GM12873 (cell line): ENCODE results near the gene KRT15.

Experiments
- TF ChIP-seq, protein P1 (sequence below): IDR thresholded peaks from 2 replicates; pipeline ENCODE4 v1.5.1; 2012; ENCODE audit warnings: low read depth, mild to moderate bottlenecking, moderate library complexity, low read length, control low read depth; ENCODE audit not compliant: insufficient read depth; ENCODE audit errors: missing control alignments

The KRT15 gene

GRCh38 chr17:41542357-41542756, 23.7 kb upstream of the KRT15 start:
- TF ChIP-seq, protein P1, sequence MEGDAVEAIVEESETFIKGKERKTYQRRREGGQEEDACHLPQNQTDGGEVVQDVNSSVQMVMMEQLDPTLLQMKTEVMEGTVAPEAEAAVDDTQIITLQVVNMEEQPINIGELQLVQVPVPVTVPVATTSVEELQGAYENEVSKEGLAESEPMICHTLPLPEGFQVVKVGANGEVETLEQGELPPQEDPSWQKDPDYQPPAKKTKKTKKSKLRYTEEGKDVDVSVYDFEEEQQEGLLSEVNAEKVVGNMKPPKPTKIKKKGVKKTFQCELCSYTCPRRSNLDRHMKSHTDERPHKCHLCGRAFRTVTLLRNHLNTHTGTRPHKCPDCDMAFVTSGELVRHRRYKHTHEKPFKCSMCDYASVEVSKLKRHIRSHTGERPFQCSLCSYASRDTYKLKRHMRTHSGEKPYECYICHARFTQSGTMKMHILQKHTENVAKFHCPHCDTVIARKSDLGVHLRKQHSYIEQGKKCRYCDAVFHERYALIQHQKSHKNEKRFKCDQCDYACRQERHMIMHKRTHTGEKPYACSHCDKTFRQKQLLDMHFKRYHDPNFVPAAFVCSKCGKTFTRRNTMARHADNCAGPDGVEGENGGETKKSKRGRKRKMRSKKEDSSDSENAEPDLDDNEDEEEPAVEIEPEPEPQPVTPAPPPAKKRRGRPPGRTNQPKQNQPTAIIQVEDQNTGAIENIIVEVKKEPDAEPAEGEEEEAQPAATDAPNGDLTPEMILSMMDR: no peak

DNA sequence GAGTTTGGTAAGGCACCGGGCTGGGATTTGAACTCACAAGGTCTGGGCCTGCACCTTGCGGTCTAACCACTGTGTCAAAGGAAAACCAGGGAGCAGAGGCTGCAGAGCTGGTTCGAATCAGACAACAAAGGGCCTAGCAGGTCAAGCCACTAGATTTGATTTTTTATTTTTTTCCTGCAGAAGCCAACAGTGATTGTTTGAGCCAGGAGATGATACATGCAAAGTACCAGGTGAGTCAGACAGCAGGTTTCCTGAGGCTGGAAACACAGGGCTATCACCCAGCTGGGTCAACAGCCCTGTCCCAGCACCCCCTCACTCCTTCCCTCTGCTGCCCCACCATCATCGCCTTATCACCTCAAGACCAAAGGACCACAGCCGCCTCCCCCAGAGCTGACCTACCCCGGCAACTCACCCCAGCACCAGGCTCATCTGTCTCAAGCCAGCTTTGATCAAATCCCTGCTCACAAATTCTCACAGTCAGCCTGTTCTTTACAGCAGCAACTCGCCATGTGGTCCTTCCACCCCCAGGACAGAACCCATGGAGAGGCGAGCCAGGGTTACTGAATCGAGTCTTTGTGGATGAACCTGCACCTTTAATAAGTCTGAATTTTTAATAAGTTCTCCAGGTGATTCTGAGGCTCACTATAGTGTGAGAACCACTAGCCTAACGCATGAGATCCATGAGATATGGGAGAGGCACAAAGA, 22.4 kb upstream of the KRT15 start:
- TF ChIP-seq, protein P1: no peak

- TF ChIP-seq, protein P1: no peak
Measured at GRCh38 chr17:41539979-41540701, 21.4 kb upstream of the KRT15 start.

DNA sequence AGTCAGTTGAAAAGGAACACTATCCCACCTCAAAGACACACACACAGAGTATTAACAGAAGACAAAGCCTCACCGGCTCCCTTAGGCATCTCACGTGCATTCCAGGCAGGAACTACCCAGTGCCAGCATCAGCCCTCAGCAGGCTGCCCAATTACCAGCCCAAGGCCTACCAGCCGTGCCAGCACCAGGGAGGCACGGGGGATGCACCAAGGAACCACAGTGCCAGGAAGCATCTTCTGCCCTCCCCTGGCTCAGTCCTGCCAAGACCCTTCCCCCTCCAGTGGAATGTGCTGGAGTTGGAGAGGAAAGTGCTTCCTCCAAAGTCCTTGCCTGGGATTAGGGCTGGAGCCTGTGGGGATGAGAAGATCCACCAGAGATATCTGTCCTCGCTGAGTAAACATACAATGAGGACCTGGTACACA, 20.4 kb upstream of the KRT15 start:
- TF ChIP-seq, protein P1: no peak

DNA sequence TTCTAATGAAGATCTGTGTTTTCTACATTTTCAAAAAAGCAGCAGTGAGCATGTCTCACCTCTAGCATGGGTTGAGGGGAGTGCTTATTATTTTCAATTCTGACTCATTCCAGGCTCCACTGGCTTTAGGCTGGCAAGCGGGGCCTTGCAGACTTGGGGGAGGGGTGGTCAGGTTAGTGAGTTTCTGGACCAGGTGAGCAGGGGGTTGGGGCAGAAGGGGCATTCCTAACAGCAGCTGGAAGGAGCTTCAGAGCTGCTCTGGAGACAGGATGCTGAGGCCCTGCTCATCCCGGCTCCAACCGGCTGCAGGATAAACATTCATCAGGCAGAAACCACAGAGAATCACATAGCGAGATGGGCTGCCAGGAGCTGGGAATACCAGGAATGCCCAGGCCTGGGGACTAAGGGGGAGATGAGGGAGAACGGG, 19.9 kb upstream of the KRT15 start:
- TF ChIP-seq, protein P1: no peak

DNA sequence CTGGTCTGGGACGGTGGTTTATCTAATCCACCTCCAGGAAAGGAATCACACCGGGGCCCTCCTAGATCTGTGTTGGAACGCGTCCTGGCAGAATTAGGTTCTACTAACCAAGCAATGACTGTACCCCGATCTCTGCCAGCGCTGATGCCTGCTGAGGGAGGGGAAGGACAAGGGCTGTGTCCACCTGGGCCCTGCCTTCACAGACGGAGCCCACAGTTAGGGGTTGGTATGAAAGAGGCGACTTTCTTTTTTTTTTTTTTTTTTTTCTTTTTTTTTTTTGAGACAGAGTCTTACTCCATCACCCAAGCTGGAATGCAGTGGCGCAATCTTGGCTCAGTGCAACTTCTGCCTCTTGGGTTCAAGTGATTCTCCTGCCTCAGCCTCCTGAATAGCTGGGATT, 19.3 kb upstream of the KRT15 start:
- TF ChIP-seq, protein P1: no peak

- TF ChIP-seq, protein P1: no peak
Measured at GRCh38 chr17:41537614-41537954, 18.9 kb upstream of the KRT15 start.
